Measurements from ENCODE around the gene PHF19. TPM values are rescaled to one million over a fixed set of nuclear protein-coding genes. Genes with fewer than 3 reads are reported as not detected.

Gene PHF19
- total RNA-seq, 1 experiment from 2014 or later: 76.3 TPM

DNA sequence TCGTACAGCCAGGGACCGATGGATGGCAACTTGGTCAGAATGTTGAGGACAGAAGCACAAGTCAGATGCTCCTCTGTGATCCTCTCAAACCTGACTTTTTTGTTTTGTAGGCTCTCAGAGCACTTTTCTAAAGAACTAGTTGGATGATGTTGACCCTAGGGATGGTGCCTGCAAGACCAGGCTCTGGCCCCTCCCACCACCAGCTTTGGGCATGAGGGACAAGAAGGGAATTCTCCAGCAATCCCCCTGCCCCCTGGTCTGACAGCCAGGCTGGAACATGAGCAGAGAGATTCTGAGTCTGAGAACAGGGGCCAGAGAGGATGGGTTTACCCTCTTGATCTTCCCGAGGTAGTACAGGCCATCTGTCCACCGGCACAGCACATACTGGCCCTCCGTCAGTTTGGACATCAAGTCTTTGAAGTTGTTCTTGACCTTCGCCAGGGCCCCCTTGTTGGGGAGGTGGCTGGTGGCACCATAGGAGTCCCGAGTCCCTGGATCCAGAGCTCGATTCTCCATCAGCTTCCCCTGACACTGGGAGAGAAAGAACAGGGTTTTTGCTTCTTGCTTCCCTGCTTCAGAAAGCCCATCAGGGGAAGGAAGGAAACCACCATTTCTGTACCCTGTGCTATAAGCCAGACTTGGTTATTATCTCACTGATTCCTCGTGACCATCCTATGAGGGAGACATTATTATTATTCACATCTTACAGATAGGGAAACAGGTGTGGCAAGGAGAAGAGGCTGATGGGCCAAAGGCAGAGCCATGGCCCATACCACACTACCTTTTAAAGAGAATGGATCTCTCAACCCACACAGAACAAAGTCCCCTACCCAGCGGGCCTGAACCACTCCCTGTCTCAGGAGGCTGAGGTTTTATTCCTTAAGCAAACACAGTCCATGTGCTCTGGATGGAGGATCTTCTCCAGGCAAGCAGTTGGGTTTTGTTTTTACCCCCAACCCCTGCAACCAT is 2.5 kb downstream of the PHF19 start:
- peaks cover 1% of the 10 kb centered on the region for H3K36me3 ChIP-seq (ENCODE audit: control insufficient read depth, insufficient read depth, low read length)
- no peaks in the 10 kb centered on the region for H3K27me3 ChIP-seq (replicated peaks; ENCODE audit: control insufficient read depth, insufficient read depth, low read length)
- CTCF ChIA-PET: no interaction called here
- no peaks in the 10 kb centered on the region for H3K9me3 ChIP-seq
- H3K27me3 Mint-ChIP-seq (ENCODE audit: insufficient read depth, unreplicated experiment): no peaks in the 10 kb centered on the region
- TF ChIP-seq, protein P1, sequence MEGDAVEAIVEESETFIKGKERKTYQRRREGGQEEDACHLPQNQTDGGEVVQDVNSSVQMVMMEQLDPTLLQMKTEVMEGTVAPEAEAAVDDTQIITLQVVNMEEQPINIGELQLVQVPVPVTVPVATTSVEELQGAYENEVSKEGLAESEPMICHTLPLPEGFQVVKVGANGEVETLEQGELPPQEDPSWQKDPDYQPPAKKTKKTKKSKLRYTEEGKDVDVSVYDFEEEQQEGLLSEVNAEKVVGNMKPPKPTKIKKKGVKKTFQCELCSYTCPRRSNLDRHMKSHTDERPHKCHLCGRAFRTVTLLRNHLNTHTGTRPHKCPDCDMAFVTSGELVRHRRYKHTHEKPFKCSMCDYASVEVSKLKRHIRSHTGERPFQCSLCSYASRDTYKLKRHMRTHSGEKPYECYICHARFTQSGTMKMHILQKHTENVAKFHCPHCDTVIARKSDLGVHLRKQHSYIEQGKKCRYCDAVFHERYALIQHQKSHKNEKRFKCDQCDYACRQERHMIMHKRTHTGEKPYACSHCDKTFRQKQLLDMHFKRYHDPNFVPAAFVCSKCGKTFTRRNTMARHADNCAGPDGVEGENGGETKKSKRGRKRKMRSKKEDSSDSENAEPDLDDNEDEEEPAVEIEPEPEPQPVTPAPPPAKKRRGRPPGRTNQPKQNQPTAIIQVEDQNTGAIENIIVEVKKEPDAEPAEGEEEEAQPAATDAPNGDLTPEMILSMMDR (IDR thresholded peaks at IDR 0.05; ENCODE audit: insufficient read depth in 1 of 2, low read depth in 1 of 2, low read length in 1 of 2, severe bottlenecking in 1 of 2, unreplicated experiment in 1 of 2): no peak
- peaks cover 42% of the 10 kb centered on the region for H3K4me1 Mint-ChIP-seq (ENCODE audit: low read depth, unreplicated experiment)
- BruUV-seq (replicated peaks): no TSS peak
- POLR2A ChIA-PET: no interaction called here
- peaks cover 40% of the 10 kb centered on the region for H3K4me1 ChIP-seq
- intact Hi-C loops (cut with micrococcal nuclease; ENCODE audit: unreplicated experiment): no loop called here
- peaks cover 45% of the 10 kb centered on the region for H3K36me3 Mint-ChIP-seq (ENCODE audit: insufficient read depth, unreplicated experiment)
- no peak for DNase-seq
- H3K4me3 ChIP-seq (ENCODE audit: low read depth, low read length): no peak overlapping the region
- peak overlapping the region; percentile 69 for H3K27ac Mint-ChIP-seq (ENCODE audit: unreplicated experiment)
- peak overlapping the region; percentile 86 for H3K4me3 Mint-ChIP-seq (ENCODE audit: unreplicated experiment)
- H3K9me3 Mint-ChIP-seq (ENCODE audit: unreplicated experiment): no peaks in the 10 kb centered on the region

DNA sequence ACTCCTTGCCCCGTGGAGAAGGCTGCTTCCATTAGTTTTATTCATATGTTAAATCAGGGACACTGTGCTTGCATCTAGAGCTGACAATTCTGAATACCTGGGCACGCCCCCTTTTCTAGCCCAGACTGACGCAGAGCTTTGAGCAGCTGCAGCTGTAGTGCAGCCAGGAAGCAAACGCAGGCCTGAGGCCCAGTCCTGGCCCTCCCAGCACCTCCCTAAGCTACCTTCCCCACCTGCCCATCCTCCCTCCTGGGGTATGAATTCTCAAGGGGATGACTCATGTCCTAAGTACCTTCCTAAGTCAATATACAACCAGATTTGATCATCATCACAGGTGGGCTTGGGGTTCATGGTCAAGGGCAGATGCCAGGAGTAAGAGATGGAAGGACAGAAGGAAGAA is 3.5 kb downstream of the PHF19 start:
- Histone ChIP-seq H3K9me3 (no peaks in the 10 kb centered on the region), H3K4me3 (ENCODE audit: low read depth, low read length) (no peak overlapping the region), H3K36me3 (ENCODE audit: control insufficient read depth, insufficient read depth, low read length) (peaks cover 1% of the 10 kb centered on the region), H3K4me1 (peaks cover 38% of the 10 kb centered on the region), H3K27me3 (replicated peaks; ENCODE audit: control insufficient read depth, insufficient read depth, low read length) (no peaks in the 10 kb centered on the region)
- CTCF ChIA-PET: interaction anchor here (1.7 kb wide), 1 partner anchor 13 kb away, joined by 4 read pairs; no protein-coding TSS in a partner anchor
- POLR2A ChIA-PET: interaction anchor here (0.9 kb wide), 1 partner anchor 80 kb away, joined by 3 read pairs; no protein-coding TSS in a partner anchor
- intact Hi-C loops (cut with micrococcal nuclease; ENCODE audit: unreplicated experiment): loop anchor here (1.0 kb wide), 1 partner anchor 30 kb away; no protein-coding TSS in a partner anchor
- TF ChIP-seq, protein P1 (IDR thresholded peaks at IDR 0.05; ENCODE audit: insufficient read depth in 1 of 2, low read depth in 1 of 2, low read length in 1 of 2, severe bottlenecking in 1 of 2, unreplicated experiment in 1 of 2): no peak
- peaks cover 55% of the 10 kb centered on the region for H3K36me3 Mint-ChIP-seq (ENCODE audit: insufficient read depth, unreplicated experiment)
- no peaks in the 10 kb centered on the region for H3K27me3 Mint-ChIP-seq (ENCODE audit: insufficient read depth, unreplicated experiment)
- DNase-seq: peak; percentile 59 to 78
- H3K27ac Mint-ChIP-seq (ENCODE audit: unreplicated experiment): peak overlapping the region; percentile 69
- peak overlapping the region; percentile 17 for H3K4me3 Mint-ChIP-seq (ENCODE audit: unreplicated experiment)
- H3K4me1 Mint-ChIP-seq (ENCODE audit: low read depth, unreplicated experiment): peaks cover 33% of the 10 kb centered on the region
- no TSS peak for BruUV-seq (replicated peaks)
- no peaks in the 10 kb centered on the region for H3K9me3 Mint-ChIP-seq (ENCODE audit: unreplicated experiment)

- BruUV-seq (replicated peaks): no TSS peak
- ChIA-PET CTCF (interaction anchor here (1.7 kb wide), 1 partner anchor 13 kb away, joined by 4 read pairs; no protein-coding TSS in a partner anchor), POLR2A (interaction anchor here (0.9 kb wide), 1 partner anchor 79 kb away, joined by 3 read pairs; no protein-coding TSS in a partner anchor)
- intact Hi-C loops (cut with micrococcal nuclease; ENCODE audit: unreplicated experiment): loop anchor here (1.0 kb wide), 1 partner anchor 30 kb away; no protein-coding TSS in a partner anchor
- Mint-ChIP-seq H3K27me3 (ENCODE audit: insufficient read depth, unreplicated experiment) (no peaks in the 10 kb centered on the region), H3K9me3 (ENCODE audit: unreplicated experiment) (no peaks in the 10 kb centered on the region), H3K36me3 (ENCODE audit: insufficient read depth, unreplicated experiment) (peaks cover 55% of the 10 kb centered on the region), H3K27ac (ENCODE audit: unreplicated experiment) (peak overlapping the region; percentile 69), H3K4me3 (ENCODE audit: unreplicated experiment) (no peak overlapping the region), H3K4me1 (ENCODE audit: low read depth, unreplicated experiment) (peaks cover 28% of the 10 kb centered on the region)
- H3K9me3 ChIP-seq: no peaks in the 10 kb centered on the region
- no peak for DNase-seq
- H3K36me3 ChIP-seq (ENCODE audit: control insufficient read depth, insufficient read depth, low read length): peaks cover 1% of the 10 kb centered on the region
- TF ChIP-seq, protein P1 (IDR thresholded peaks at IDR 0.05; ENCODE audit: insufficient read depth in 1 of 2, low read depth in 1 of 2, low read length in 1 of 2, severe bottlenecking in 1 of 2, unreplicated experiment in 1 of 2): no peak
- peaks cover 37% of the 10 kb centered on the region for H3K4me1 ChIP-seq
- H3K27me3 ChIP-seq (replicated peaks; ENCODE audit: control insufficient read depth, insufficient read depth, low read length): no peaks in the 10 kb centered on the region
- H3K4me3 ChIP-seq (ENCODE audit: low read depth, low read length): no peak overlapping the region
Measured at GRCh38 chr9:120872791-120873502, 4.0 kb downstream of the PHF19 start.

Measured in Caco-2 (cell line).